ENCODE data around the gene HTATSF1.
A peak's percentile ranks its signal among the peaks of the same experiment; 100 is the strongest.

The HTATSF1 gene

GRCh38 chrX:136457303-136457917, 40.0 kb upstream of the HTATSF1 start:
- TF ChIP-seq CTCF (IDR thresholded peaks at IDR 0.05; ENCODE audit: insufficient read depth, low read depth, low read length, missing control alignments) = no peak
- DNase-seq (ENCODE audit: low read depth) = no peak
- H3K4me3 ChIP-seq (ENCODE audit: low read length) = no peak overlapping the region

DNA sequence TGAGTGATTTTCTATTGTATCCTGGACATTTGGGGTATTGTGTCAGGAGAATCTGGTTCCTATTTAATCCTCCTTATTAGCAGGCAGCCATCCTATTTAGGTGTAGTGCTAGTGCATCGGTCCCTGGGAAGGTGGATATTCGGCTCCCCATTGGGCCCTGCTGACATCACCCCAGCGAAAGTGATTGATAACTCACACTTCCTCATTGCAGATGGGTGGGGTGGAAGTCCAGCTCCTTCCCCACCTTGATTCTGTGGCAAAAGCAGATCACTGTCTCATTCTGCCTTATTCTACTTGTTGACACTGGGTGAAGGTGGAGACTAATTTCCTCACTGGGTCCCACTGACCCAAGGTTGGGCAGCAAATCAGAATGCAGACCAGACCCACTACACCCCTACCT, 32.8 kb upstream of the HTATSF1 start:
- no peak for DNase-seq (ENCODE audit: low read depth)
- no peak for TF ChIP-seq CTCF (IDR thresholded peaks at IDR 0.05; ENCODE audit: insufficient read depth, low read depth, low read length, missing control alignments)
- H3K4me3 ChIP-seq (ENCODE audit: low read length) = no peak overlapping the region

DNA sequence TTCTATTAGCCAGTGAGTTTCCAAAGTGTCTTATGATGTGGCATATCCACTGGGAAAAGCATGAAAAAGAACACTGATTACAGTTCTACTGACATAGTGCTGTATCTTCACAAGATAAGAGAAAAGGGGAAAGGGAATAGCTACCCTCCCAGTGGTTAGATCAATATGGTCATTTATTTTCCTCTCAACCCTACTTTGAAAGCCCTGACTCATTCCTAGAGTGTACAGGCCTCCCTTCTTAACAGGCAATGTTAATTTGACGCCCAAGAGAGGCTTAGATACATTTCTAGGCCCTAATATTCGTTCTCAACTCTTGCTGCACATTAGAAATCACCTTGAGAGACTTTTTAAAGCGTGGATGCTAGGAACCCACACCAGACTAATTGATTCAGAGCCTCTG, 30.1 kb upstream of the HTATSF1 start:
- H3K4me3 ChIP-seq (ENCODE audit: low read length) = no peak overlapping the region
- no peak for TF ChIP-seq CTCF (IDR thresholded peaks at IDR 0.05; ENCODE audit: insufficient read depth, low read depth, low read length, missing control alignments)
- DNase-seq (ENCODE audit: low read depth) = no peak

GRCh38 chrX:136468391-136469103, 28.8 kb upstream of the HTATSF1 start:
- no peak for TF ChIP-seq CTCF (IDR thresholded peaks at IDR 0.05; ENCODE audit: insufficient read depth, low read depth, low read length, missing control alignments)
- peak; percentile 14 for DNase-seq (ENCODE audit: low read depth)
- no peak overlapping the region for H3K4me3 ChIP-seq (ENCODE audit: low read length)

GRCh38 chrX:136473663-136474062, 23.7 kb upstream of the HTATSF1 start:
- TF ChIP-seq CTCF (IDR thresholded peaks at IDR 0.05; ENCODE audit: insufficient read depth, low read depth, low read length, missing control alignments) = no peak
- no peak for DNase-seq (ENCODE audit: low read depth)
- no peak overlapping the region for H3K4me3 ChIP-seq (ENCODE audit: low read length)

- no peak overlapping the region for H3K4me3 ChIP-seq (ENCODE audit: low read length)
- TF ChIP-seq CTCF (IDR thresholded peaks at IDR 0.05; ENCODE audit: insufficient read depth, low read depth, low read length, missing control alignments) = no peak
- no peak for DNase-seq (ENCODE audit: low read depth)
Measured at GRCh38 chrX:136475236-136475635, 22.2 kb upstream of the HTATSF1 start.

DNA sequence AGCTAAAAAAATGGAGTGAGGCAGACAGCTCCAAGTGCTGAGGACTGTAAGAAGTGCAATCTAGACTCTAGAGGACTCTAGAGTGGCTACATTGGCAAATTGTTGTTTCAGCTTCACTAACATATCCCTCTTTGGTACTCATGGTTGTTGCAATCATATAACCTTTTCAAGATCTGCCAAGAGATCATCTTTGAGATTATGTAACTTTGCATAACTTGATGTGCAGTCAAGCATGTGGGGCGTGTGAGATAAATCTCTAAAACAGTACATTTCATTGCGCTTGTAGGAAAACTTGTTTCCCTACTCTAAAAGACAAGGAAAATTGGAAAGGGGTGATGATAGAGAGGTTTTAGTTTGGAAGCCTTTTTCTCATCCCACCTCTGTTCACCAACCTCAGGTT, 20.9 kb upstream of the HTATSF1 start:
- no peak for TF ChIP-seq CTCF (IDR thresholded peaks at IDR 0.05; ENCODE audit: insufficient read depth, low read depth, low read length, missing control alignments)
- no peak overlapping the region for H3K4me3 ChIP-seq (ENCODE audit: low read length)
- DNase-seq (ENCODE audit: low read depth) = peak; percentile 14

All from epithelial cell of esophagus (primary cell).